NCI-H1930 (cell line): ENCODE measurements around the gene AASDH.
A peak's percentile ranks its signal among the peaks of the same experiment; 100 is the strongest.

ENCODE experiments used
- DNase-seq, 2 experiments: peaks; one replicate each; lab custom pipeline; 2025; lab: John Stamatoyannopoulos, UW

The AASDH gene

GRCh38 chr4:56316011-56316650, 71.2 kb downstream of the AASDH start:
- DNase-seq: no peak

- DNase-seq: no peak
These were observed 71.7 kb downstream of the AASDH start for GRCh38 chr4:56315543-56315942.

GRCh38 chr4:56315041-56315440, 72.2 kb downstream of the AASDH start:
- DNase-seq: no peak

- no peak for DNase-seq
These were observed 72.9 kb downstream of the AASDH start for GRCh38 chr4:56314207-56314915.

GRCh38 chr4:56313132-56313531, 74.2 kb downstream of the AASDH start:
- DNase-seq: no peak

- no peak for DNase-seq
These were observed 75.9 kb downstream of the AASDH start for GRCh38 chr4:56311299-56311975.

GRCh38 chr4:56310401-56311125, 76.7 kb downstream of the AASDH start:
- no peak for DNase-seq

GRCh38 chr4:56308384-56308783, 78.9 kb downstream of the AASDH start:
- no peak for DNase-seq

GRCh38 chr4:56307423-56307822, 79.9 kb downstream of the AASDH start:
- DNase-seq: no peak

- no peak for DNase-seq
These were observed 81.9 kb downstream of the AASDH start for GRCh38 chr4:56305390-56305789.

- no peak for DNase-seq
These were observed 83.4 kb downstream of the AASDH start for GRCh38 chr4:56303921-56304320.

- DNase-seq: no peak
These were observed 84.5 kb downstream of the AASDH start for GRCh38 chr4:56302760-56303159.

- DNase-seq: no peak
These were observed 85.2 kb downstream of the AASDH start for GRCh38 chr4:56301997-56302496.

GRCh38 chr4:56301181-56301996, 85.9 kb downstream of the AASDH start:
- DNase-seq: peak; percentile 40 to 63

GRCh38 chr4:56298236-56298635, 89.1 kb downstream of the AASDH start:
- no peak for DNase-seq

GRCh38 chr4:56297776-56298175, 89.5 kb downstream of the AASDH start:
- no peak for DNase-seq

GRCh38 chr4:56296526-56296925, 90.8 kb downstream of the AASDH start:
- no peak for DNase-seq

GRCh38 chr4:56293121-56293520, 94.2 kb downstream of the AASDH start:
- no peak for DNase-seq

GRCh38 chr4:56289934-56290333, 97.4 kb downstream of the AASDH start:
- no peak for DNase-seq

- DNase-seq: no peak
These were observed 98.6 kb downstream of the AASDH start for GRCh38 chr4:56288663-56289062.
